Measurements from ENCODE around the gene HHATL.

DNA sequence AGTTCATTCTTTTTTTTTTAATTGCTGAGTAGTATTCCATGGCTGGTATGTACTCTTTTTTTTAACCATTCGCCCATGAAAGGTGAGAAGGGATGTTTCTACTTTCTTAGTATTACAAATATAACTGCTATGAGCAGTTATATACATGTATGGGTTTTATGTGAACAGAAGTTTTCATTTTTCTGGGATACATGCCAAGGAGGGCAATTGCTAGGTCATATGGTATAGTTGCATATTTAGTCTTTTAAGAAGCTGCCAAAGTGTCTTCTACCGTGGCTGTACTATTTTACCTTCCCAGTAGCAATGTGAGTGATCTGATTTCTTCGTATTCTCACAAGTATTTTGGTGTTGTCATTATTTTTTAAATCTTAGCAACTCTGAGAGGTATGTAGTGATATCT, 28.5 kb downstream of the HHATL start:
- TF ChIP-seq EZH2 (IDR thresholded peaks at IDR 0.05): no peak
- TF ChIP-seq POLR2AphosphoS5 (IDR thresholded peaks at IDR 0.05; ENCODE audit: borderline replicate concordance, low read depth, low read length): no peak
- no peak for TF ChIP-seq FOXP2 (optimal IDR thresholded peaks at IDR 0.05; ENCODE audit: control extremely low read depth, extremely low read length, insufficient read depth)
